GM12801 (cell line): ENCODE data around the gene OSTN.

Experiments used
- TF ChIP-seq, protein P1 (sequence below): IDR thresholded peaks from one replicate; pipeline ENCODE4 v1.5.1; 2011; ENCODE audit warnings: control low read depth; ENCODE audit not compliant: insufficient read length; ENCODE audit errors: extremely low read depth

OSTN gene

DNA sequence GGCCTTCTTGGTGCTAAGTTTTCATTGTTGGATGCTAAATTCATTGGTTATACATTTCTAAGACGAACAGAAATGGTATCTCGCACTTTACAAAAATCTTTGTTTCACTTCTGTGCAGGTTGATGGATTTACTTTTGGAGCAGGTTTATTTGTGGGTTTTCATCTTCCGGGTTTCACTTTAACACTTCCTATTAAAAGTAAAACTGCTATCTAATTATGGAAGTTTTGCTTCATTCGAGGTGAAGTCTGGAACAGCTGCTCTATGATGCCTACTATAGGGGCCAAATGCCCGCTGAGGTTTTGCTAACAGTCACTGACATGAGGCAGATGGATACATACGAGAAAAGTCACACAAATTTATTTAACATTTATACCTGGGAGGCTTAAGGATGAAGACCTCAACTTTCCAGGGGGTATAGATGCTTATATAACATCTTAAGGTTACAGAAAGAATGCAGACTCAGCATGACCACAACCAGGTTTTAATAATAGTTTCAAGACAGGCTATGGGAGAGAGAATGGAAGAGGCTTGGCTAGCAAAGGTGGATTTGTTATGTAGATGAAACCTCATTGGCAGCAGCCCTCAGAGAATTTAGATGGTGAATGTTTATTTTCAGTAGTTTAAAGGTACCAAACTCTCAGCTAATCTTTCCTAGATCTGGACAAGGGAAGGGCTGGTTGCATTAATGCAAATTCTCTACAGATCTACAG, 54.2 kb downstream of the OSTN start:
- TF ChIP-seq, protein P1, sequence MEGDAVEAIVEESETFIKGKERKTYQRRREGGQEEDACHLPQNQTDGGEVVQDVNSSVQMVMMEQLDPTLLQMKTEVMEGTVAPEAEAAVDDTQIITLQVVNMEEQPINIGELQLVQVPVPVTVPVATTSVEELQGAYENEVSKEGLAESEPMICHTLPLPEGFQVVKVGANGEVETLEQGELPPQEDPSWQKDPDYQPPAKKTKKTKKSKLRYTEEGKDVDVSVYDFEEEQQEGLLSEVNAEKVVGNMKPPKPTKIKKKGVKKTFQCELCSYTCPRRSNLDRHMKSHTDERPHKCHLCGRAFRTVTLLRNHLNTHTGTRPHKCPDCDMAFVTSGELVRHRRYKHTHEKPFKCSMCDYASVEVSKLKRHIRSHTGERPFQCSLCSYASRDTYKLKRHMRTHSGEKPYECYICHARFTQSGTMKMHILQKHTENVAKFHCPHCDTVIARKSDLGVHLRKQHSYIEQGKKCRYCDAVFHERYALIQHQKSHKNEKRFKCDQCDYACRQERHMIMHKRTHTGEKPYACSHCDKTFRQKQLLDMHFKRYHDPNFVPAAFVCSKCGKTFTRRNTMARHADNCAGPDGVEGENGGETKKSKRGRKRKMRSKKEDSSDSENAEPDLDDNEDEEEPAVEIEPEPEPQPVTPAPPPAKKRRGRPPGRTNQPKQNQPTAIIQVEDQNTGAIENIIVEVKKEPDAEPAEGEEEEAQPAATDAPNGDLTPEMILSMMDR = no peak

DNA sequence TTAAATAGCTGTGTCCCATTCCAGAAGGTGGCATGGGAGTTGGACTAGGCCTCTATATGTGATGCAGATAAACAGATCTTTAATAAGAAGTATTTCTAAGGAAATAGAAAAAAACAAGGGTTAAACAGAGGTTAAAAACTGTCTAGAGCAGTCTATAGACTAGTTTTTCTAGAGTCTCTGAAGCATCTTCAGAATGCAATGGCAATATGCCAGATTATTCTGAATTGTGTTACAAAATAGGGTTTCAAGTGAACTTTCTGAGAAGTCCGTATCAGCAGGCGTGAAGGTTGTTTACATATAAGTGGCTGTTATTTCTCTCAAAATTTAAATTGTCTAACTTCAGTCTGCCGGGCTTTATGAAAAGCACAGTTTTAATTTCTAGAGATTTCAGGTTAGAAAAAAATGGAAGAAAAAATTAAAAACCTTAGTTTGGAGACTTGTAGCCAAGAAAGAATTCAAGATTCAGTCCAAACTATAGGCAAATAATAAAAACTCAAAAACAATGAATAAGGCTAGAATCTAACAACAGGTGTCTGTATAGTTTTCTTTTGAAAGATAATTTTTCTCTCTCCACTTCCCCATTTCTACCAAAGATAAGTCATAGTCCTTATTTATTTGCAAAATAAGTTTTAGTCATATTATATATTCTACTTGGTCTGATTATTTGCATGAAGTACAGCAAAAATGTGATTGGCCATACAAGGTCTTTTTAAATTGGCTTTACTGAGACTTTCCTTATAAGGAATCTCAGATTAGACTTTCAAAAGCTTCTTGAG, 55.2 kb downstream of the OSTN start:
- TF ChIP-seq, protein P1 = no peak

DNA sequence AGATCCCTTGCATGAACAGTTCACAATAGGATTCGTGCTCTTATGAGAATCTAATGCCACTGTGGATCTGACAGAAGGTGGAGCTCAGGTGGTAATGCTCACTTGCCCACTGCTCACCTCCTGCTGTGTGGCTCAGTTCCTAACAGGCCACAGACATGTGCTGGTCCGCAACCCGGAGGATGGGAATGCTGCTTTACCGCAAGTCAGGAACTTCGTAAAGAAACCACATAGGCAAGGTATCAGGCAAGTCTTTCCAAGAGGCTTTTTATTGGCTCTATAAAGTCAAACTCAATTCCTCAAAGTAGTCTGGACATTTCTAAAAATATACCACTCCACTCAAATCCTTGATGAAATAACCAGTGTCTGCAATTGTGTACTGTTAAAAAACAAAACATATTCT, 56.1 kb downstream of the OSTN start:
- TF ChIP-seq, protein P1 = no peak

DNA sequence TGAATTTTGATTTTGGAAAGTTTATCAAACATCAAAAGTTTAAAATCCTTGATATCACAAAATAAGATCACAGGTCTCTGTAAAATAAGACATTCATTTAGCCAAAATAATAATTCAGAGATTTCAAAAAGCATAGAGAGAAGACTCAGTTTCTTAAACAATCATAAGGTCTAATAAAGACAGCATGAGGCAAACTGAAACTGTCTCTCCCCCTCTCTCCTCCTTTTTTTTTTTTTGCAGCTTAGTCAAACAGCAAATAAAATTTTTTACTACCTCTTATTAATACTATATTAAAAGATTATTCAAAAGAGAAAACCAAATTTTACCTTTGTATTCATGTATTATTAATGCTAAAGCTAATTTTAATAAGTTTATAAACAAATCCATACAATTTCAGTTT, 57.4 kb downstream of the OSTN start:
- TF ChIP-seq, protein P1 = no peak

DNA sequence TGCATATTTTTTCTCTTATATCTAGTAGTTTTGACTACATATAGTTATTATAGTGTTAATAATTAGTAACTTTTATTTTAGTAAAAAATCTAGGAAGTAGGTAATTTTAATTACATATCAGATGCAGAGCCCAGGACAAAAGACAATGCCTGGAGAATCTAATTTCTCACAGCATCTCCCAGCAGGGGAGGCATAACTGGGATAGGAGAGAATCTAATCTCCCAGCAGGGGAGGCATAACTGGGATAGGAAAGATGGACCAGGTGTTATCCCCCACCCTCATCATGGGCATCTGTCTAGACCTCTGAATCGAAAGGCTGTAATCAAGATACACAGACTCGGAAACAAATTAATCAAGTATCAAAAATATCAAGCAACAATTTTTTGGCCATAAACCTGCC, 58.2 kb downstream of the OSTN start:
- TF ChIP-seq, protein P1 = no peak

DNA sequence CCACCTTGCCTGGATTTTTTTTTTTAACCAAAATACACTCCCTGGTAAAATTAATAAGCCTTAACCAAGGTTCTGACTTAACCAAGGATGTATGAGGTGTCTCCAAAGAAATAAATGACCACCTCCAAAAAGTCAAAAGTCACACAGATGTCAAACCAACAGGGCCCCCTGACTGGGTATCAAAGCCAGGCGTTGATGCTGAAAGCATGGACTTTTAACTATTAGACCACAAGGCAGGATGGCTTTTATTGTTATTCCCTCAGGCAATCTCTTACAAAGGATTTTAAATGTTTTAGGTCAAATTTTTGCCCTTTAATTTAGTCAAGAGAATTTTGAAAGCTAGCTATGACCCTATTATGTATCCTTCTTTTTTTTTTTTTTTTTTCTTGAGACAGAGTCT, 60.4 kb downstream of the OSTN start:
- TF ChIP-seq, protein P1 = no peak

DNA sequence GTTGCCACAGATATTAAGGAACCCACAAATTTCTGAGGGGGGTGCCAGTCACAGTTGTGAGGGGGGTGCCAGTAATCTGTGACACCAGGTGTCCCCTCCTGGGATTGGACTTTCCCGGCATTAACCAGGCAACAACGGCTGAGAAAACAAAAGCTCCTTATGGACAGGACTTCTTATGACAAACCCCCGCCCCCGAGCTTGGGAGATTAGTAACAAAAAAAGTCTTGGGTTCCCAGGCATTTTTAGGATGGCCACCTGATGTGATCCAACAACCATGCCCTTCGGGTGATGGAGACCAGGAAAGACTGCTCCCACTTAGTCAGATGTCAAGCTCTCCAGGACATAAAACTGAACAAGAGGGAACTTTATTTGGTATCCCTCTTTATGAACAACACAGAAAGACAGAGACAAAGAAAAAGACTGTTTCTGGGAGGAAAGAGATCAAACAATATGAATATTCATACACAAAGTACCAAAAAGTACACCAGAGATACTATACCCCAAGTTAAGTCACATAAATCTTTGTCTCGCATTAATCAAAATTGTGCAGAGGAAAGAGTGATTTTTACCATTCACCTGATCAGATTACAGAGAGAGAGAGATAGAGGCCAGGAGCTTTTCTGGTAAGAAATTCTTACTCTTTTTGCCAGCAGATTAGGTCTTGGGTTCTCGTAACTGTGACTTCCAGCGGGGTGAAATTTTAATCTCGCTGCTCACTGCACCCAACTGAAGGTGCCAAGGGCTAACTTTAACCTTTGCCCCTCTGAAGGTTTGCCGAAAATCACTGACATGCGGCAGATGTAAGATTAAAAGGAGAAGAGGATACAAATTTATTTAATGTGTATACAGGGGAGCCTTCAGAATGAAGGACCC, 61.6 kb downstream of the OSTN start:
- TF ChIP-seq, protein P1 = no peak
